ENCODE measurements around the gene FMN1.

- TF ChIP-seq EZH2 (IDR thresholded peaks at IDR 0.05; ENCODE audit: insufficient read depth, poor library complexity, severe bottlenecking) (no peak), EZH2phosphoT487 (IDR thresholded peaks at IDR 0.05; ENCODE audit: insufficient read depth, low read depth) (no peak)
Measured at GRCh38 chr15:33150971-33151370, 43.5 kb downstream of the FMN1 start.
